SIG-M5 treated with dmso at 0.1 percent for 504 hours (cell line): Measurements from ENCODE around the gene SYNE3.

Source experiments
- DNase-seq: peaks from one replicate; lab custom pipeline; 2025; ENCODE audit not compliant: unreplicated experiment; lab: John Stamatoyannopoulos, UW

SYNE3 gene

GRCh38 chr14:95504135-95505029, 12.1 kb downstream of the SYNE3 start:
- no peak for DNase-seq

- no peak for DNase-seq
Observed at GRCh38 chr14:95503365-95504134, 12.9 kb downstream of the SYNE3 start.

GRCh38 chr14:95502381-95502950, 14.0 kb downstream of the SYNE3 start:
- peak; percentile 22 for DNase-seq

- no peak for DNase-seq
Observed at GRCh38 chr14:95500772-95501401, 15.6 kb downstream of the SYNE3 start.

- DNase-seq = no peak
Observed at GRCh38 chr14:95500201-95500681, 16.2 kb downstream of the SYNE3 start.

- DNase-seq = no peak
Observed at GRCh38 chr14:95499354-95499750, 17.1 kb downstream of the SYNE3 start.

- no peak for DNase-seq
Observed at GRCh38 chr14:95498622-95499353, 17.7 kb downstream of the SYNE3 start.

GRCh38 chr14:95497561-95498011, 18.9 kb downstream of the SYNE3 start:
- DNase-seq = no peak

- DNase-seq = peak; percentile 10
Observed at GRCh38 chr14:95496690-95497259, 19.7 kb downstream of the SYNE3 start.

- no peak for DNase-seq
Observed at GRCh38 chr14:95496111-95496681, 20.3 kb downstream of the SYNE3 start.

- DNase-seq = peak; percentile 79
Observed at GRCh38 chr14:95495538-95496025, 20.9 kb downstream of the SYNE3 start.

- DNase-seq = no peak
Observed at GRCh38 chr14:95495076-95495475, 21.4 kb downstream of the SYNE3 start.

GRCh38 chr14:95494456-95494855, 22.0 kb downstream of the SYNE3 start:
- DNase-seq = no peak

- no peak for DNase-seq
Observed at GRCh38 chr14:95493976-95494375, 22.5 kb downstream of the SYNE3 start.

GRCh38 chr14:95493503-95493902, 22.9 kb downstream of the SYNE3 start:
- DNase-seq = no peak

- no peak for DNase-seq
Observed at GRCh38 chr14:95491936-95492608, 24.4 kb downstream of the SYNE3 start.

- DNase-seq = no peak
Observed at GRCh38 chr14:95490727-95491451, 25.6 kb downstream of the SYNE3 start.

- DNase-seq = no peak
Observed at GRCh38 chr14:95490138-95490509, 26.3 kb downstream of the SYNE3 start.
